Activated CD8-positive, alpha-beta T cell treated with anti-CD3 and anti-CD28 coated beads, Interleukin-2, amount 10 ng/mL, durations not matched to agents 7 days and 5 days (primary cell): ENCODE data around the gene TBC1D2. TPM values are rescaled to one million over a fixed set of nuclear protein-coding genes. Genes with fewer than 3 reads are reported as not detected.

Experiments
- ATAC-seq: fragments of 150-1000 bp; cut with Tn5 transposase; one replicate; pipeline ENCODE4 v1.10.0; 2021; ENCODE audit warnings: moderate library complexity
- CTCF ChIA-PET: fragments of 350-600 bp; sonication (Branson Sonifier 250); formaldehyde crosslinking; loops from one replicate; lab custom pipeline; 2021; ENCODE audit warnings: antibody characterized with exemption; lab: Charles Lee
- POLR2A ChIA-PET: fragments of 350-600 bp; sonication (Branson Sonifier 250); formaldehyde crosslinking; loops from one replicate; lab custom pipeline; 2021; ENCODE audit warnings: antibody characterized with exemption; lab: Charles Lee
- DNase-seq: peaks from one replicate; pipeline ENCODE4 v3.0.0-alpha.2; 2020
- H3K27ac Mint-ChIP-seq: one replicate; pipeline ENCODE4 v1.8.0; 2021; ENCODE audit warnings: mild to moderate bottlenecking, mixed read lengths
- H3K27me3 Mint-ChIP-seq: one replicate; pipeline ENCODE4 v1.8.0; 2021; ENCODE audit warnings: low read depth, mixed read lengths
- H3K36me3 Mint-ChIP-seq: one replicate; pipeline ENCODE4 v1.8.0; 2021; ENCODE audit warnings: low read depth, mixed read lengths
- H3K4me1 Mint-ChIP-seq: one replicate; pipeline ENCODE4 v1.8.0; 2021; ENCODE audit warnings: low read depth, mixed read lengths
- H3K4me3 Mint-ChIP-seq: one replicate; pipeline ENCODE4 v1.8.0; 2021; ENCODE audit warnings: mild to moderate bottlenecking, mixed read lengths
- H3K9me3 Mint-ChIP-seq: one replicate; pipeline ENCODE4 v1.8.0; 2022; ENCODE audit warnings: mixed read lengths; ENCODE audit not compliant: insufficient read depth
- total RNA-seq, 2 experiments: library from RNA; stranded (reverse); gene quantifications; one replicate each; pipeline ENCODE4 v1.2.3, GENCODE V29; 2021

The TBC1D2 gene
- total RNA-seq, 2 experiments from 2014 or later, result 3.0 to 3.5 TPM

- Mint-ChIP-seq H3K27me3 (no peaks in the 10 kb centered on the region), H3K4me1 (peaks cover 4% of the 10 kb centered on the region), H3K36me3 (no peaks in the 10 kb centered on the region), H3K9me3 (no peaks in the 10 kb centered on the region), H3K27ac (no peak overlapping the region), H3K4me3 (no peak overlapping the region)
- ChIA-PET POLR2A (no interaction called here), CTCF (no interaction called here)
- DNase-seq (no peak), ATAC-seq (no peak)
These were observed 28.9 kb downstream of the TBC1D2 start for GRCh38 chr9:98226516-98226915.

GRCh38 chr9:98225015-98225442 lies 30.4 kb downstream of the TBC1D2 start:
- H3K4me1 Mint-ChIP-seq, result peaks cover 4% of the 10 kb centered on the region
- H3K27ac Mint-ChIP-seq, result no peak overlapping the region
- no peak overlapping the region for H3K4me3 Mint-ChIP-seq
- ChIA-PET CTCF (no interaction called here), POLR2A (interaction anchor here (0.5 to 0.6 kb wide), 2 partner anchors 32 to 505 kb away, joined by 3 read pairs; no protein-coding TSS in a partner anchor)
- ATAC-seq, result no peak
- no peaks in the 10 kb centered on the region for H3K36me3 Mint-ChIP-seq
- no peaks in the 10 kb centered on the region for H3K27me3 Mint-ChIP-seq
- DNase-seq, result no peak
- no peaks in the 10 kb centered on the region for H3K9me3 Mint-ChIP-seq

GRCh38 chr9:98222885-98223691 lies 32.4 kb downstream of the TBC1D2 start:
- no peak overlapping the region for H3K27ac Mint-ChIP-seq
- CTCF ChIA-PET, result no interaction called here
- ATAC-seq (no peak), DNase-seq (no peak)
- POLR2A ChIA-PET, result no interaction called here
- H3K4me3 Mint-ChIP-seq, result no peak overlapping the region
- no peaks in the 10 kb centered on the region for H3K27me3 Mint-ChIP-seq
- H3K4me1 Mint-ChIP-seq, result peaks cover 4% of the 10 kb centered on the region
- no peaks in the 10 kb centered on the region for H3K9me3 Mint-ChIP-seq
- H3K36me3 Mint-ChIP-seq, result no peaks in the 10 kb centered on the region

GRCh38 chr9:98220911-98221310 lies 34.5 kb downstream of the TBC1D2 start:
- CTCF ChIA-PET, result interaction anchor here (0.6 to 1.4 kb wide), 2 partner anchors 8 to 866 kb away, joined by 3 to 5 read pairs; no protein-coding TSS in a partner anchor
- Mint-ChIP-seq H3K27ac (no peak overlapping the region), H3K4me1 (peaks cover 4% of the 10 kb centered on the region)

GRCh38 chr9:98219794-98220370 lies 35.6 kb downstream of the TBC1D2 start:
- no peak overlapping the region for H3K27ac Mint-ChIP-seq
- POLR2A ChIA-PET, result interaction anchor here (0.6 kb wide), 1 partner anchor 480 kb away, joined by 3 read pairs; no protein-coding TSS in a partner anchor
- DNase-seq (no peak), ATAC-seq (no peak)
- no peaks in the 10 kb centered on the region for H3K9me3 Mint-ChIP-seq
- CTCF ChIA-PET, result interaction anchor here (1.4 kb wide), 1 partner anchor 9 kb away, joined by 3 read pairs; no protein-coding TSS in a partner anchor
- H3K4me3 Mint-ChIP-seq, result no peak overlapping the region
- H3K4me1 Mint-ChIP-seq, result peaks cover 4% of the 10 kb centered on the region
- H3K36me3 Mint-ChIP-seq, result no peaks in the 10 kb centered on the region
- no peaks in the 10 kb centered on the region for H3K27me3 Mint-ChIP-seq

More at GRCh38 chr9:98220911-98221310, 34.5 kb downstream of the TBC1D2 start:
- no peak for DNase-seq
- no peaks in the 10 kb centered on the region for H3K27me3 Mint-ChIP-seq
- ATAC-seq, result no peak
- H3K9me3 Mint-ChIP-seq, result no peaks in the 10 kb centered on the region
- H3K4me3 Mint-ChIP-seq, result no peak overlapping the region
- H3K36me3 Mint-ChIP-seq, result no peaks in the 10 kb centered on the region
- POLR2A ChIA-PET, result interaction anchor here (0.8 kb wide), 1 partner anchor 50 kb away, joined by 4 read pairs; no protein-coding TSS in a partner anchor

- H3K9me3 Mint-ChIP-seq, result no peaks in the 10 kb centered on the region
- ChIA-PET CTCF (interaction anchor here (1.4 kb wide), 1 partner anchor 10 kb away, joined by 3 read pairs; no protein-coding TSS in a partner anchor), POLR2A (interaction anchor here (0.6 kb wide), 1 partner anchor 480 kb away, joined by 3 read pairs; no protein-coding TSS in a partner anchor)
- DNase-seq (no peak), ATAC-seq (no peak)
- H3K4me1 Mint-ChIP-seq, result peaks cover 4% of the 10 kb centered on the region
- no peak overlapping the region for H3K4me3 Mint-ChIP-seq
- no peaks in the 10 kb centered on the region for H3K36me3 Mint-ChIP-seq
- no peaks in the 10 kb centered on the region for H3K27me3 Mint-ChIP-seq
- H3K27ac Mint-ChIP-seq, result no peak overlapping the region
These were observed 36.1 kb downstream of the TBC1D2 start for GRCh38 chr9:98219364-98219716.

GRCh38 chr9:98218562-98219363 lies 36.7 kb downstream of the TBC1D2 start:
- ChIA-PET CTCF (no interaction called here), POLR2A (no interaction called here)
- Mint-ChIP-seq H3K27me3 (no peaks in the 10 kb centered on the region), H3K27ac (no peak overlapping the region), H3K4me3 (no peak overlapping the region), H3K9me3 (no peaks in the 10 kb centered on the region), H3K4me1 (peaks cover 4% of the 10 kb centered on the region), H3K36me3 (no peaks in the 10 kb centered on the region)
- ATAC-seq, result no peak
- DNase-seq, result no peak

GRCh38 chr9:98217255-98217654 lies 38.2 kb downstream of the TBC1D2 start:
- POLR2A ChIA-PET, result interaction anchor here (2.4 kb wide), 1 partner anchor 39 kb away, joined by 7 read pairs; the partner anchor contains the start of gene TBC1D2
- Mint-ChIP-seq H3K27me3 (no peaks in the 10 kb centered on the region), H3K4me3 (no peak overlapping the region), H3K9me3 (no peaks in the 10 kb centered on the region), H3K27ac (no peak overlapping the region), H3K4me1 (no peaks in the 10 kb centered on the region), H3K36me3 (no peaks in the 10 kb centered on the region)
- ATAC-seq, result no peak
- no peak for DNase-seq
- CTCF ChIA-PET, result interaction anchor here (1.6 kb wide), 1 partner anchor 12 kb away, joined by 5 read pairs; no protein-coding TSS in a partner anchor

- POLR2A ChIA-PET, result interaction anchor here (2.4 kb wide), 1 partner anchor 40 kb away, joined by 7 read pairs; the partner anchor contains the start of gene TBC1D2
- no peaks in the 10 kb centered on the region for H3K36me3 Mint-ChIP-seq
These were observed 39.1 kb downstream of the TBC1D2 start for GRCh38 chr9:98216391-98216790.

GRCh38 chr9:98215821-98216220 lies 39.6 kb downstream of the TBC1D2 start:
- H3K36me3 Mint-ChIP-seq, result no peaks in the 10 kb centered on the region
- DNase-seq, result no peak
- ChIA-PET POLR2A (interaction anchor here (2.4 kb wide), 1 partner anchor 40 kb away, joined by 7 read pairs; the partner anchor contains the start of gene TBC1D2), CTCF (interaction anchor here (1.0 to 1.5 kb wide), 3 partner anchors 14 to 142 kb away, joined by 3 to 4 read pairs (median 3); no protein-coding TSS in a partner anchor)
- no peaks in the 10 kb centered on the region for H3K9me3 Mint-ChIP-seq
- H3K4me3 Mint-ChIP-seq, result no peak overlapping the region
- no peaks in the 10 kb centered on the region for H3K27me3 Mint-ChIP-seq
- ATAC-seq, result no peak
- H3K27ac Mint-ChIP-seq, result no peak overlapping the region
- H3K4me1 Mint-ChIP-seq, result no peaks in the 10 kb centered on the region

More at GRCh38 chr9:98216391-98216790, 39.1 kb downstream of the TBC1D2 start:
- Mint-ChIP-seq H3K4me1 (no peaks in the 10 kb centered on the region), H3K27me3 (no peaks in the 10 kb centered on the region), H3K9me3 (no peaks in the 10 kb centered on the region), H3K4me3 (no peak overlapping the region), H3K27ac (no peak overlapping the region)
- CTCF ChIA-PET, result interaction anchor here (1.5 to 1.6 kb wide), 2 partner anchors 11 to 18 kb away, joined by 3 to 5 read pairs; no protein-coding TSS in a partner anchor
- no peak for DNase-seq
- no peak for ATAC-seq

GRCh38 chr9:98215271-98215670 lies 40.2 kb downstream of the TBC1D2 start:
- H3K4me3 Mint-ChIP-seq, result no peak overlapping the region

More at GRCh38 chr9:98215271-98215670, 40.2 kb downstream of the TBC1D2 start:
- H3K36me3 Mint-ChIP-seq, result no peaks in the 10 kb centered on the region
- H3K27ac Mint-ChIP-seq, result no peak overlapping the region
- H3K9me3 Mint-ChIP-seq, result no peaks in the 10 kb centered on the region
- ChIA-PET POLR2A (interaction anchor here (2.4 kb wide), 1 partner anchor 41 kb away, joined by 7 read pairs; the partner anchor contains the start of gene TBC1D2), CTCF (interaction anchor here (1.0 to 1.5 kb wide), 3 partner anchors 14 to 142 kb away, joined by 3 to 4 read pairs (median 3); no protein-coding TSS in a partner anchor)
- ATAC-seq (no peak), DNase-seq (no peak)
- no peaks in the 10 kb centered on the region for H3K4me1 Mint-ChIP-seq
- no peaks in the 10 kb centered on the region for H3K27me3 Mint-ChIP-seq
